NCI-H1694 treated with DMSO at 0.1 percent for 48 hours (cell line): ENCODE results near the gene CDK6.
"Not testable (repeated sequence)": the region's sequence is repeated elsewhere in the genome, so short reads cannot be mapped to it uniquely, and the experiment has no call there.

Source experiments
- DNase-seq: peaks from one replicate; lab custom pipeline; 2025; lab: John Stamatoyannopoulos, UW

Gene CDK6

DNA sequence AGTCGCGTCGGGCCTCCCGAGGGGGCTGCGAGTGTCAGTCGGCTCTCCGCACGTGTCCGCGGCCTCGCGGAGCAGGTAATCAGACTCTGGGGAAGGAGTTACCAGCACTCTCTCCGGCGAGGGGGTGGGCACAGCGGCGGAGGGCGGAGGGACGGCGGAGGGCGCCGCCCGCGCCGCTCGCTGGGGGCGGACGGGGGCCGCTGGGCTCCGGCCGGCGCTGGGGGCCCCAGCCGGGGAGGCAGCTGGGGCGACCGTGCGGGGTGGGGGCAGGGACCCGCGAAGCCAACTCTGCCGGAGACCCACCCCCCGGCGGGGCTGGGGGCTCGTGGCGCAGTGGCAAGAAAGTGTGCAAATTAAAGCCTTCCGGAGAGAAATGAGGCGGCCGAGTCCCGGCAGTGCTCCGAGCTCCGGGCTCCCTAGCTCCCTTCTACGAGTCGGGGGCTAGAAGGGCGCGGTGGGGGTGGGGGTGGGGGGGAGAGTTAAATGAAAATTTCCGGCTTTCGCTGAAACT is at the start of gene CDK6:
Gene CDK6 (minus strand): TSS at position 85 of the 511 bp plus-strand sequence. CDS start 3,250 bp downstream, outside the sequence.
- DNase-seq = no peak

GRCh38 chr7:92886039-92886438 is 49.7 kb upstream of the CDK6 start:
- DNase-seq = not testable (repeated sequence)

DNA sequence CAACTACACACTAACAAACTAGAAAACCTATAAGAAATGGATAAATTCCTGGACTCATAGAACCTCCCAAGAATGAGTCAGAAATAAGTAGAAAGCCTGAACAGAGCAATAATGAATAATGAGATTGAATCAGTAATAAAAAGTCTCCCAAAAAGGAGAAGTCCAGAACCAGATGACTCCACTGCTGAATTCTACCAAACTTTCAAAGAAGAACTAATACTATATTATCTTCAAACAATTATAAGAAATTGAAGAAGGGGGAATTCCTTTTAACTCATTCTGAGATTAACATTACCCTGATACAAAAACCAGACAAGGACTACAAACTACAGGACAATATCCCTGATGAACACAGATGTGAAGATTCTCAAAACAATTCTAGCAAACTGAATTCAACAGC is 47.8 kb upstream of the CDK6 start:
- DNase-seq = no peak

GRCh38 chr7:92882760-92883159 is 46.4 kb upstream of the CDK6 start:
- DNase-seq = no peak

DNA sequence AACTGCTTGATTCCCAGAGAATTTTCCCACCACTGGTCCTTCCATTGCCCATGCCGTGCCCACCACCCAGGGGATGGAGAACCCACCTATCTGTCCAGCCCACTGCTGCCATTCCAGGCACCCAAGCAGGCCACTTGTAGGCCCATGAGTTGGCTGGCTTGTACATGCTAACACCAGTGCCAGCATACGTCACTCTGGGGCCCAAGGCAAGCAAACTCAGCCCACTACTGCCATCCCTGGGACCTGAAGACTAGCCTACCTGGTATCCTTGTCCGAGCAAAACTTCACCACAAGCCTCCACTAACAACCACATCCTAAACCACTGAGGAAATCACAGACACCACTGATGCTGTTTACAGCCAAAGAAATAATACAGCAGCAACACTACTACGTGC is 44.7 kb upstream of the CDK6 start:
- DNase-seq = no peak

- DNase-seq = no peak
Observed at GRCh38 chr7:92880212-92881090, 44.1 kb upstream of the CDK6 start.

- DNase-seq = no peak
Observed at GRCh38 chr7:92877367-92877766, 41.0 kb upstream of the CDK6 start.

- no peak for DNase-seq
Observed at GRCh38 chr7:92876836-92877235, 40.5 kb upstream of the CDK6 start.

GRCh38 chr7:92875719-92876118 is 39.3 kb upstream of the CDK6 start:
- no peak for DNase-seq

DNA sequence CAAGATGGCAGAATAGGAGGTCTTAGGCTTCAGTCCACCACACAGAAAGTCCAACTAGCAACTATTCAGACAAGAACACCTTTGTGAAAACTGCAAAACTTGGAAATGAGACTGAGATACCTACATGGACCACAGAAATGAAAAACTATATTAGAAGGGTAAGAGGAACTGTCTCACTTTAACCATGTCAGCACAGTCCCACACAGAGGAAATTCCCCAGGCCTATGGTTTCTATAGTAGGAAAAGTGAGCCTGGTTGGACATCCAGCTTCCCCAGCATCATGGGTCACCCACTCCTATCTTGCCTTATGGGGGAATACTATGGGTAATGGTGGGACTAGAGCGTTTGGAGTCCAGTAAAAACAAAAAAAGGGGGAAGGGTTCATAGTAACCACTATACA is 38.8 kb upstream of the CDK6 start:
- DNase-seq = no peak

- DNase-seq = no peak
Observed at GRCh38 chr7:92874567-92874966, 38.2 kb upstream of the CDK6 start.

GRCh38 chr7:92873776-92874175 is 37.4 kb upstream of the CDK6 start:
- DNase-seq = no peak

DNA sequence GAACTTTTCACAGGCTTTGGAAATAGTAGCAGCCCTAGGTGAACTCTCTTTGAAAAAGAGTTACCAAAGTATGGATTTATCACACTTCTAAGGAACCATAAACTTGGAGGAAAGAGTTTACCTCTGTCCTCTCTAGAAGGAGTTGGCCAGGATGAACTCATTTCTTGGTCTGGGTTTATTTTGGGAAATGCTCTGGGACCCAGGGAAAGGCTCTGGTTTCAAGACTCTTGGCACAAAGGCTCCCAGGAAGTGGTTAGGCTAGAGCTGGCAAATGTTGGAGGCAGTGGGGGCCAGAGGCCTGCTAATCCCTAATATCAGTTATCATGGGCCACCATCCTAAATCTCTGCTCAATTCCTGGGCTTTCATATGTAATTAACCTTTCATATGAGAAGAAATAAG is 36.3 kb upstream of the CDK6 start:
- no peak for DNase-seq

GRCh38 chr7:92868683-92869293 is 32.4 kb upstream of the CDK6 start:
- DNase-seq = no peak

DNA sequence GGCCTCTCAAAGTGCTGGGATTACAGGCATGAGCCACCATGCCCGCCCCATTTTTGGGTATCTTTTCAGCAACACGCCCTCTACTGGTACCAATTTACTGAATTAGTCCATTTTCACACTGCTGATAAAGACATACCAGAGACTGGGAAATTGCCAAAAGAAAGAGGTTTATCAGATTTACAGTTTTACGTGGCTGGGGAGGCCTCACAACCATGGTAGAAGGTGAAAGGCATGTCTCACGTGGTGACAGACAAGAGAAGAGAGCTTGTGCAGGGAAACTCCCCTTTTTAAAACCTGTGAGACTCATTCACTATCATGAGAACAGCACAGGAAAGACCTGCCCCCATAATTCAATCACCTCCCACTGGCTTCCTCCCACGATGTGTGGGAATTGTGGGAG is 27.8 kb upstream of the CDK6 start:
- DNase-seq = not testable (repeated sequence)

DNA sequence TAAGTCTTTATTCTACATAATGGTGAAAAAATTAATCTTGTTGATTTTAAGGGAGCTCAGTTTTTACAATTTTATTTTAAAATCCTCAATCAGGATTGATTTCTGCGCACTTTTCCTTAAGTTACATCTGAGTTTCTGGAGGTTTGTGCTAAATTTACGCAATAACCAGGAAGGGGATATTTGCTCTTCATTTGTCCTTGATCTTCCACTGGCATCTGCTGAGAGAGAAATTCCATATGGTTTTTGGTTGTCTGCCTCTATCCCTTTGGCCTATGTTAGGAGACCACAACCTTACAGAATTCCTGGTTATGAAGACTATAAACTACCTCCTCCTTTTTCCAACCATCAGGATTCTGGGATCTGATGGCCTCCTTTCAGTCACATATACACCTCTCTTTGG is 20.1 kb upstream of the CDK6 start:
- no peak for DNase-seq

DNA sequence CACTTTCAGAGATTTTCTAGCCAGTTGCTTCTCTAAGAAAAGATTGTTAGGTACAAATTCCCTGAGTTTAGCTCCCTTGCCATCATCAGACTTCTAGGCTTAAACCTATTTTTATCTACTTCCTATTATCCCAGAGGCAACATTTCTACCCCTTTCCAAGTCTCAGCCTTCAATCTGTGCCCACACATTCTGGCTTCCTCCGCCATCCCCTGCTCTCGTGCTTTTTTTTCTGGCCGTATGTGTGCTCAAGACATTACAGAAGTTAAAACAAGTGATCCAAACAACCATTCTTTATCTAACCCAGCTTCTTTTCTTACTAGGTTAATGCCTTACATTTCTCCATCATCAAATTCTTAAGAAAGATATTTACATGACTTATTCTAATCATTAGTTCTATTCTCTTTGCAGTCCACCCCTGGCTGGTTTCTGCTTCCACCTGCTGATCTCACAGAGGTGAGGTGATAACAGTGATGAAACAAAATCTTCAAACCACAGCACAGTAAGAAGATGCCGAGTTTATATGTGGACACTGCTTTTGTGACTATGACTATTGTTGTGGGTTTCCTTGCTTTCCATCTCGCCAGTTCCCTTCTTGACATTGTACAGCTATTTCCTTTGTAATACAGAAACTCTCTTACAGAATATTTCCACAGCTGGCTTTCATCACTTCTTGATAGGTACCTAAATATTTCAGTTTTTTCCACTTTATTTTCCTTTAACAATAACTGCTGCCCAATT is 18.3 kb upstream of the CDK6 start:
- DNase-seq = no peak

DNA sequence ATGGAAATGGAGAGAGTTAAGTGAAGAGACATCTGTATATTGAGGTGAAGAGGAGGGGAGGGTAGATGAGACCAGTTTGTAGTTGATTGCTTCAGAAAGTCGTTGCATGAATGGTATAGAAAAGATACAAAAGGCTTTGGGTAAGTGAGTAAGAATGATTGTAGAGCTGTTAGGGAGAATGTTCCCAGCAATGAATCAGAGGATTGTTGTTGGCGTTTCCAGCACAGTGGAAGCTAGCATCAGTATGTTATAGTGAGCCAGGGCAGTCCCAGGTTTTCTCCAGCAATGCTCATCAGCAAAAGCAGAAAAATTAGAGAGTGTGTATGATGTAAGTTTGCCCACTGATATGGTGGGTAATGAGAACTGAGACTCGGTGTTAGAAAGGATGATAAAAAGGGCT is 15.4 kb upstream of the CDK6 start:
- no peak for DNase-seq

GRCh38 chr7:92850516-92850915 is 14.1 kb upstream of the CDK6 start:
- no peak for DNase-seq

GRCh38 chr7:92849322-92849721 is 12.9 kb upstream of the CDK6 start:
- no peak for DNase-seq

DNA sequence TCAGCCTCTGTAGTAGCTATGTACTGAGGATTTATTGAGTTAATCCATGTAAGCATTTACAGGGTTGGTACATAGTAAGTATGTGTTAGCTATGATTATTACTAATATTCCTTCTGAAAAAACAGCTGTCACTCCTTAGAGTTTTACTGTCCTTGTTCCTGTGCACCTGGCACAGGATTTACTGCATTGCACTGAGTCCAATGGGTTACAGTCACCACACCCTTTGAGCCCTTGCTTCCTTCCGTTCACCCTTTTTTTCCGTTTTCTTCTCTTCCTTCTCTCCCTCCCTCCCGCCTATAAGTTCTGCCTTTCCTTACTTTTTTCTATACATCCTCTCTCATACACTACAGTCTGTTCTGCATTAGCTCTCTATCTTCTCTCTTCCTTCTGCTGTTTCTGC is 12.5 kb upstream of the CDK6 start:
- DNase-seq = no peak

DNA sequence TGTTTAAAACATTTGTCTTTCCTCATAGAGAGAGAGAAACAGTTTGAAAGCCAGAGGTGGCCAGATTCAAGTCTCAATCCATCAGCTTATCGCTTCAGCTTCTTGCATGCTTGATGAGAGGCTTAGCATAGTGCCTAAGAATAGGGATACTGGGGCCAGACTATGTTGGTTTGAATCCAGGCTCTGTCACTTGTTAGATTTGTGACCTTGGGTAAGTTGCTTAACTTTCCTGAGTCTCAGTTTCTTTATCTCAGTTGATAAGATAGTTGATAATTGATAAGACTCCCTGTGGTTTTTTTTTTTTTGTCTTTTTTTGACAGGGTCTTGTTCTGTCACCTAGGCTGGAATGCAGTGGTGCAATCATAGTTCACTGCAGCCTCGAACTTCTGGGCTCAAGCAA is 12.1 kb upstream of the CDK6 start:
- no peak for DNase-seq

DNA sequence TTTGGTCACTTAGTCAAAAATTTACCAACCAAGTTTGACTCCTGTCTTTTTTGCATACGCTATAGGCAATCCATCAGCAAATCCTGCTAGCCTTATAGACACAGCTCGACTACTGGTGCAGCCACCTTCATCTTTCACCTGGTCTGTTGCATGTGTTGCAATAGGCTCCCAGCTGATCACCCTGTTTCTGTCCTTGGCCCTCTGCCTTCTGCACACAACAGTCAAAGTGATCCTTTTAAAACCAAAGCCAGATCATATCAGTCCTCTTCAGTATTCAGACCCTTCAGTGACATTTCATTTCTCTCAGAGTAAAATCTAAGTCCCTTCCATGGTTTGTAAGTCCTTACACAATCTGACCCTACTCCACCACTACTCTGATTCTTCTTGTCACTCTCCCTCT is 10.9 kb upstream of the CDK6 start:
- DNase-seq = no peak
